GM13977 (cell line): ENCODE measurements around the gene SLC36A4.
A peak's percentile ranks its signal among the peaks of the same experiment; 100 is the strongest.
"Not testable (repeated sequence)": the region's sequence is repeated elsewhere in the genome, so short reads cannot be mapped to it uniquely, and the experiment has no call there.

Experiments used
- DNase-seq: peaks from one replicate; pipeline ENCODE4 v3.0.0; 2012; ENCODE audit warnings: low spot score
- in situ Hi-C: fragments of 300-500 bp; cut with MboI; formaldehyde crosslinking; loops from one replicate; pipeline ENCODE4 v1.12.0; 2022; ENCODE audit warnings: low sequenced_read_pairs, low pct_unique_long_range_greater_than_20kb, mixed read lengths, inconsistent platforms; ENCODE audit not compliant: unreplicated experiment
- TF ChIP-seq, protein P1 (sequence below): IDR thresholded peaks from 2 replicates; pipeline ENCODE4 v1.5.1; 2012; ENCODE audit warnings: mild to moderate bottlenecking, control low read depth; ENCODE audit not compliant: insufficient read depth; ENCODE audit errors: extremely low read depth, missing control alignments

SLC36A4 gene

DNA sequence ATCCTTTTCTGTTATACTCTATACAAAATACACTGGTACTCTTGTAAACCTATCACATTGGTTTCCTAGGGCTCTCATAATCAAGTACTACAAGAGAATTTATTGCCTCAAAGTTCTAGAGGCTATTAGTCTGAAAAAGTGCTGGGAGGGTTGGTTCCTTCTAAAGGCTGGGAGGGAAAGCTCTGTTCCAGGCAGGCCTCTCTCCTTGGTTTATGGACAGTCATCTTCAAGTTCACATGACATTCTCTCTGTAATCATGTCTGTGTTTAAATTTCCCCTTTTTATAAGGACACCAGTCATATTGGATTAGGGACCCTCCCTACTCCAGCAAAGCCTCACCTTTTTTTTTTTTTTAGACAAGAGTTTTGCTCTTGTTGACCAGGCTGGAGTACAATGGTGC, 9.1 kb downstream of the SLC36A4 start:
- TF ChIP-seq, protein P1, sequence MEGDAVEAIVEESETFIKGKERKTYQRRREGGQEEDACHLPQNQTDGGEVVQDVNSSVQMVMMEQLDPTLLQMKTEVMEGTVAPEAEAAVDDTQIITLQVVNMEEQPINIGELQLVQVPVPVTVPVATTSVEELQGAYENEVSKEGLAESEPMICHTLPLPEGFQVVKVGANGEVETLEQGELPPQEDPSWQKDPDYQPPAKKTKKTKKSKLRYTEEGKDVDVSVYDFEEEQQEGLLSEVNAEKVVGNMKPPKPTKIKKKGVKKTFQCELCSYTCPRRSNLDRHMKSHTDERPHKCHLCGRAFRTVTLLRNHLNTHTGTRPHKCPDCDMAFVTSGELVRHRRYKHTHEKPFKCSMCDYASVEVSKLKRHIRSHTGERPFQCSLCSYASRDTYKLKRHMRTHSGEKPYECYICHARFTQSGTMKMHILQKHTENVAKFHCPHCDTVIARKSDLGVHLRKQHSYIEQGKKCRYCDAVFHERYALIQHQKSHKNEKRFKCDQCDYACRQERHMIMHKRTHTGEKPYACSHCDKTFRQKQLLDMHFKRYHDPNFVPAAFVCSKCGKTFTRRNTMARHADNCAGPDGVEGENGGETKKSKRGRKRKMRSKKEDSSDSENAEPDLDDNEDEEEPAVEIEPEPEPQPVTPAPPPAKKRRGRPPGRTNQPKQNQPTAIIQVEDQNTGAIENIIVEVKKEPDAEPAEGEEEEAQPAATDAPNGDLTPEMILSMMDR: no peak
- no peak for DNase-seq
- in situ Hi-C loops: no loop called here

DNA sequence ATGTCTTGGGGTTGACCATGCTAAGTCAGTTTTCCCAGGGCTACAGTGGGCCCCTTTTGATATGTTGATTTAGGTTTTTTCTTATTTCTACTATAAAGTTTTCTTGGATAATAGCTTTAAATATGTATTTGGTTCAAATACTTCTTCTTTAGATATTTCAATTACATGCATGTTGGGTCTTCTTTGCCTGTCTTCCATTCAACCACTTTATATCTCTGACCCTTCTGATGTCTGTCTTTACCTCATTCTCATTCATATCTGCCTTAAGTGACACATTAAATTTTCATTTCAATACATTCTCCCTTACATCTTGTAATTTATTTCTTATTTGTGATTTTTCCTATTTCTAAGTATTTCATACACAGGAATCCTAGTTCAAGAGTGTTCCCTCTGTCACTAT, 10.5 kb downstream of the SLC36A4 start:
- TF ChIP-seq, protein P1: no peak
- in situ Hi-C loops: no loop called here

DNA sequence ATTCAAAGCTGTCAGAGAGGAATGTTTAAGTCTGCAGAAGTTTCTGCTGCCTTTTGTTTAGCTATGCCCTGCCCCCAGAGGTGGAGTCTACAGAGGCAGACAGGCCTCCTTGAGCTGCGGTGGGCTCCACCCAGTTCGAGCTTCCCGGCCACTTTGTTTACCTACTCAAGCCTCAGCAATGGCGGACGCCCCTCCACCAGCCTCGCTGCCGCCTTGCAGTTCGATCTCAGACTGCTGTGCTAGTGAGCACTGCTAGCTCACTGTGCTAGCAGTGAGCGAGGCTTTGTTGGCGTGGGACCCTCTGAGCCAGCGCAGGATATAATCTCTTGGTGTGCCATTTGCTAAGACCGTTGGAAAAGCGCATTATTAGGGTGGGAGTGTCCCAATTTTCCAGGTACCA, 19.9 kb downstream of the SLC36A4 start:
- in situ Hi-C loops, DNase-seq: not testable (repeated sequence)

More for the DNA sequence above, 10.5 kb downstream of the SLC36A4 start:
- DNase-seq: no peak

DNA sequence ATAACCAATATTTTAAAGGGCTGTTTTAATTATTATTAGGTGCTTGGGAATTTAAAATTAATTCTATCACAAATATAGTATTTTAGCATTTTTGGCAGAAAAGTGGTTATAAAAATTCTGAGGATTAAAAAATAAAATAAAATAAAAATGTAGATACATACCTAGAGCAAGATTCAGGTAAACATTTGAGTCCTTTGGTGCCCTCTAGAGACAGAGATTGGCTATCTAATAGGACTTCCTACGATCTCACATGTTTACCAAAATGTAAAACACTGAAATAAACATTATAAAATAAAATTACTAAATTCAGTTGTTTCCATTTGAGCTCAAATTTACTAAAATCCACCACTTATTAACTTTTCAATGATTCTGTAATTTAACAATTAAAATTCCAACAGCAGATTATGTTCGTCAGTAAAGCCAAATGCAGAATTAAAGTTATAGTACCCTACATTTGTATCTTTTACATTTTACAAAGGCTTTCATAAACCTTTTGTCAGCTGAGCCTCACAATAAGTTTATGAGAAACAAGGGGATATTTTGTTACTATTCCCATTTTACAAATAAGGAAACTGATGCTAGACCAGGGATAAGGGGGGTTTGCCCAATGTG, 27.7 kb downstream of the SLC36A4 start:
- in situ Hi-C loops: no loop called here
- no peak for DNase-seq

DNA sequence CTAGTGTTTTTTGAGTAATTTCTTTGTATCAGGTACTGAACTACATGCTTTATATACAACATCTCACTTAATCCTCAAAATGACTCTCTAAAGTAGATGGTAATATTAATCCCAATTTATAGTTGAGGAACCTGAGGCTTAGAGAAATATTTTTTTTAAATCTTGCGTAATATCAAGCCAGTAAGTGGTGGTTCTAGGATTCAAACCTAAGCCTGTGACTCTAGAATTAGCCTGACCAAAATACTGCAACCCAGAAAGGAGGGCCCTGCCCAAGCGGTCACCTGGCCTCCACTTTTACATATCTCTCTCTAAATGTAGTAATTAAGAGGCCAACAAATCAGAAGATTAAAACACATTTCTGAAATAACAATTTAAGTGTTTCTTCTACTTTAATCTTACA, 28.6 kb downstream of the SLC36A4 start:
- no peak for DNase-seq
- TF ChIP-seq, protein P1: no peak
- in situ Hi-C loops: no loop called here

More for the DNA sequence above, 27.7 kb downstream of the SLC36A4 start:
- TF ChIP-seq, protein P1: peak; percentile 38

DNA sequence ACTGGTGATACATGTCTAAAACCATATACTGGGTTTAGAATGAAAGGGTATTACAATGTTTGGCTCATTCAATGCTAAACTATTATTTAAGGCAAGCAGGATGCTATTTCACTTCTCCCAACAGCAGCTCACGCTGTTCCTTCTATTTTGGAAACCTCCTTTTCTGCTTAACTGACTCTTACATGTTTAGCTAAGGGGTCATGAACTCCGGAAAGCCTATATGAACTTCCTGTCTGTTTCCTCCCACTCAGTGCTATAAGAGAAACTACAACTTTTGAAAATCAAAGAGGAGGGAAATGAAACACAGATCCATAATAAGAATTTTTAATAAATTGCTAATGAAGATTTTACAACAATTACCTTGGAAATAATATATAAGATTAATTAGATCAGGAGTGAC, 30.9 kb downstream of the SLC36A4 start:
- TF ChIP-seq, protein P1: no peak
- no peak for DNase-seq
- in situ Hi-C loops: no loop called here

DNA sequence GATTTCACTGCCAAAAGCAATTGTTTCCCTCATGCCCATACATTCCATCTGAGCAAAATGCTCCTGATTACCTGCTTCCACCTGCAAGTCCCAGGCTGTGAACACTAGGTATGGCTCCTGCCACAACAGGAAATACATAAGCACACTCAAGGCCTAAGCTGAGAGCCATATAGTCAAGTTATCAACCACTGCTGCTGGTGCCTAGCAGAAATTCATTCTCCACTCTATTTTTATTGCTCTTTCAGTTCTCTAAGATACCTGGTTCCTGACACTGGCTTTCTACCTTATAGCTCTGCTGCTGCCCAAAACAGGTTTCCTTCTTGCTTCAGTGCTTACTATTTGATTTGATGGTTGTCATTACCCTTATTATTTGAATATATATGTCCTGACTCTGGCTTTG, 31.6 kb downstream of the SLC36A4 start:
- TF ChIP-seq, protein P1: no peak
- in situ Hi-C loops: no loop called here
- no peak for DNase-seq
